Ishikawa (cell line): ENCODE measurements around the gene EXOC1L.

Experiments
- CEBPB ChIP-seq: IDR thresholded peaks from 2 replicates; pipeline ENCODE4 v1.6.1; 2012
- CREB1 ChIP-seq: IDR thresholded peaks from 2 replicates; pipeline ENCODE4 v1.6.1; 2012; ENCODE audit warnings: low read depth
- EGR1 ChIP-seq: IDR thresholded peaks from 2 replicates; pipeline ENCODE4 v1.6.1; 2012
- EP300 ChIP-seq: IDR thresholded peaks from 2 replicates; pipeline ENCODE4 v1.6.1; 2012; ENCODE audit warnings: borderline replicate concordance
- FOXM1 ChIP-seq: IDR thresholded peaks from 2 replicates; pipeline ENCODE4 v1.6.1; 2012; ENCODE audit warnings: low read depth, borderline replicate concordance
- NFIC ChIP-seq: IDR thresholded peaks from 2 replicates; pipeline ENCODE4 v1.6.1; 2012
- RAD21 ChIP-seq: IDR thresholded peaks from 2 replicates; pipeline ENCODE4 v1.6.1; 2012; ENCODE audit warnings: low read depth
- TAF1 ChIP-seq: IDR thresholded peaks from 2 replicates; pipeline ENCODE4 v1.6.1; 2012; ENCODE audit warnings: low read depth, mild to moderate bottlenecking
- TCF12 ChIP-seq: IDR thresholded peaks from 2 replicates; pipeline ENCODE4 v1.6.1; 2012; ENCODE audit warnings: low read depth
- TEAD4 ChIP-seq: IDR thresholded peaks from 2 replicates; pipeline ENCODE4 v1.6.1; 2012
- YY1 ChIP-seq: IDR thresholded peaks from 2 replicates; pipeline ENCODE4 v1.6.1; 2012; ENCODE audit warnings: low read depth
- ZBTB7A ChIP-seq: IDR thresholded peaks from 2 replicates; pipeline ENCODE4 v1.6.1; 2012; ENCODE audit warnings: low read depth
- TF ChIP-seq, protein P1 (sequence below): IDR thresholded peaks from 2 replicates; pipeline ENCODE4 v1.6.1; 2012
- TF ChIP-seq, protein P2 (sequence below): IDR thresholded peaks from 2 replicates; pipeline ENCODE4 v1.6.1; 2012
- TF ChIP-seq, protein P3 (sequence below): IDR thresholded peaks from 2 replicates; pipeline ENCODE4 v1.6.1; 2012; ENCODE audit warnings: low read depth, mild to moderate bottlenecking

The EXOC1L gene

DNA sequence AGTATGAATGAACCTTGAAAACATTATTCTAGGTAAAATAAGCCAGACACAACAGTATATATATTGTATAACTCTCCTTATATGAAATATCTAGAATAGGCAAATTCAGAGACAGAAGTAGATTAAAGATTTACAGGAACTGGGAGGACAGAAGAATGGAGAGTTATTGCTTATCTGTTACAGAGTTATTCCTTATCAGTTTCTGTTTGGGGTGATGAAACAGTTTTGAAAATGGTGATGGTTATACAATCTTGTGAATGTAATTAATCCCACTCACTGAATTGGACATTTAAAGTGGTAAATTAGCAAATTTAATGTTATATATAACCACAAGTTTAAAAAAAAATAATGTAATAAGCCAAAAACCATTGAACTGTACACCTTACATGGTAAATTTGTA, 19.4 kb downstream of the EXOC1L start:
- TF ChIP-seq RAD21 (no peak), CEBPB (no peak), CREB1 (no peak), EGR1 (no peak), TAF1 (no peak), NFIC (no peak), YY1 (no peak), ZBTB7A (no peak), TCF12 (no peak), FOXM1 (no peak), EP300 (no peak), TEAD4 (no peak)
- TF ChIP-seq, protein P1, sequence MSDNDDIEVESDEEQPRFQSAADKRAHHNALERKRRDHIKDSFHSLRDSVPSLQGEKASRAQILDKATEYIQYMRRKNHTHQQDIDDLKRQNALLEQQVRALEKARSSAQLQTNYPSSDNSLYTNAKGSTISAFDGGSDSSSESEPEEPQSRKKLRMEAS = no peak
- TF ChIP-seq, protein P2, sequence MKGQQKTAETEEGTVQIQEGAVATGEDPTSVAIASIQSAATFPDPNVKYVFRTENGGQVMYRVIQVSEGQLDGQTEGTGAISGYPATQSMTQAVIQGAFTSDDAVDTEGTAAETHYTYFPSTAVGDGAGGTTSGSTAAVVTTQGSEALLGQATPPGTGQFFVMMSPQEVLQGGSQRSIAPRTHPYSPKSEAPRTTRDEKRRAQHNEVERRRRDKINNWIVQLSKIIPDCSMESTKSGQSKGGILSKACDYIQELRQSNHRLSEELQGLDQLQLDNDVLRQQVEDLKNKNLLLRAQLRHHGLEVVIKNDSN = no peak
- TF ChIP-seq, protein P3, sequence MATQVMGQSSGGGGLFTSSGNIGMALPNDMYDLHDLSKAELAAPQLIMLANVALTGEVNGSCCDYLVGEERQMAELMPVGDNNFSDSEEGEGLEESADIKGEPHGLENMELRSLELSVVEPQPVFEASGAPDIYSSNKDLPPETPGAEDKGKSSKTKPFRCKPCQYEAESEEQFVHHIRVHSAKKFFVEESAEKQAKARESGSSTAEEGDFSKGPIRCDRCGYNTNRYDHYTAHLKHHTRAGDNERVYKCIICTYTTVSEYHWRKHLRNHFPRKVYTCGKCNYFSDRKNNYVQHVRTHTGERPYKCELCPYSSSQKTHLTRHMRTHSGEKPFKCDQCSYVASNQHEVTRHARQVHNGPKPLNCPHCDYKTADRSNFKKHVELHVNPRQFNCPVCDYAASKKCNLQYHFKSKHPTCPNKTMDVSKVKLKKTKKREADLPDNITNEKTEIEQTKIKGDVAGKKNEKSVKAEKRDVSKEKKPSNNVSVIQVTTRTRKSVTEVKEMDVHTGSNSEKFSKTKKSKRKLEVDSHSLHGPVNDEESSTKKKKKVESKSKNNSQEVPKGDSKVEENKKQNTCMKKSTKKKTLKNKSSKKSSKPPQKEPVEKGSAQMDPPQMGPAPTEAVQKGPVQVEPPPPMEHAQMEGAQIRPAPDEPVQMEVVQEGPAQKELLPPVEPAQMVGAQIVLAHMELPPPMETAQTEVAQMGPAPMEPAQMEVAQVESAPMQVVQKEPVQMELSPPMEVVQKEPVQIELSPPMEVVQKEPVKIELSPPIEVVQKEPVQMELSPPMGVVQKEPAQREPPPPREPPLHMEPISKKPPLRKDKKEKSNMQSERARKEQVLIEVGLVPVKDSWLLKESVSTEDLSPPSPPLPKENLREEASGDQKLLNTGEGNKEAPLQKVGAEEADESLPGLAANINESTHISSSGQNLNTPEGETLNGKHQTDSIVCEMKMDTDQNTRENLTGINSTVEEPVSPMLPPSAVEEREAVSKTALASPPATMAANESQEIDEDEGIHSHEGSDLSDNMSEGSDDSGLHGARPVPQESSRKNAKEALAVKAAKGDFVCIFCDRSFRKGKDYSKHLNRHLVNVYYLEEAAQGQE = no peak

DNA sequence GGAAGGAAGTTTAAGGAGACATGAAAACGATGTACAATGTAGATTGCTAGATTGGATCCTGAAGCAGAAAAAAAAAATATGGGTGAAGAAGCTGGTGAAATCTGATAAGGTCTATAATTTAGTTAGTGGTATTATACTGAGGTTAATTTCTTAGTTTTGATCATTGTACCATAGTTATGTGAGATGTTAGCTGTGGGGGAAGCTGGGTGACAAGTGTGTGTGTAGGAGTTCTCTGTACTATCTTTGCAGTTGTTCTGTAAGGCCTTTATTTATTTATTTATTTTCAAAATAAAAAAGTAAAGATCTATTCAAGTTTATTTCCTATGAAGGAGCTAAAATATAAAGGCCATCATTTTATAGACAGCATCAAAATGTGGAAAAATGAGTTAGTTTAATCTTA, 21.4 kb downstream of the EXOC1L start:
- TF ChIP-seq YY1 (no peak), TAF1 (no peak), CREB1 (no peak), EP300 (no peak), FOXM1 (no peak), CEBPB (no peak), TCF12 (no peak), TEAD4 (no peak), ZBTB7A (no peak)
- TF ChIP-seq, protein P3 = no peak
- TF ChIP-seq, protein P1 = no peak

DNA sequence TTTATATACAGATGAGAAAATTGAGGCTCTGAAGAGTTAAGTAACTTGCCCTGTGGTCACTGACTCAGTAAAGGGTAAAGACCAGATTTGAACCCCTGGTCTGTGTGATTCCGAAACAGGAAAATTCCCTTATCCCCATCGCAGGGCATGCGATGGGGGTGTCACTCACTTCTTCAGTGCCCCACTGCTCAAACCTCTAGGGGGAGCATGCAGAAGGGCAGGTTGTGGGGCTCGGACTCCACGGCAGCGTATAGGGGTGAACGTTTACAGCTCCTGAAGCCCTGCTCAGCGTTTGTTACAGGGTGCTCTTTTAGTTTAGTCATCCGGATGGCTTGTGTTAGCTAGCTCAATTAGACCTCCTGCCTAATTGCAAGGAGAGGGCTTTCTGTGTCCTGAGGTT, 30.1 kb downstream of the EXOC1L start:
- TF ChIP-seq CREB1 = no peak
- no peak for TF ChIP-seq CEBPB
- no peak for TF ChIP-seq FOXM1
- TF ChIP-seq, protein P2 = no peak
- no peak for TF ChIP-seq YY1
- TF ChIP-seq RAD21 = no peak
- TF ChIP-seq ZBTB7A = no peak
- no peak for TF ChIP-seq TEAD4
- TF ChIP-seq, protein P1 = no peak
- TF ChIP-seq TAF1 = no peak
- no peak for TF ChIP-seq TCF12
- no peak for TF ChIP-seq EP300
- TF ChIP-seq, protein P3 = no peak
- no peak for TF ChIP-seq NFIC
- no peak for TF ChIP-seq EGR1

DNA sequence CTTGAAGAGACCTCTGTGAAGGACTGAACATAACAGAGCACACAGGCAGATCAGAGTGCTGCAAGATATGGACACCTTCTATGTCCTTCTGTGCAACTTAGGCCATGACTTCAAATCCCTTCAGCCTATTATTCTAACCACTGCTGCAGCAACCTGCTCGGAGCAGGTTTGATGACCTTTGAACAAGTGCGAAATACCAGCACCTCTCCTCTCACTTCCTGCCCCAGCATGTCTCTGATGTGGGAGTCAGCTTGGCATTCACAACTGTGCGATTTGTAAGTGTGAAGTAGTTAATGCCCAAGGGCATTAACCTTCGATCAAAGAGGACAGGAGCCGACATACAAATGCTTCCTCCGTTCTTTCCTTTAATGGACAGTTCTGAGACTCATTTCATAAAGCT, 32.3 kb downstream of the EXOC1L start:
- no peak for TF ChIP-seq FOXM1
- TF ChIP-seq, protein P1 = no peak
- TF ChIP-seq NFIC = no peak
- TF ChIP-seq, protein P2 = no peak
